ENCODE measurements around the gene IL17RD. TPM values are rescaled to one million over a fixed set of nuclear protein-coding genes. Genes with fewer than 3 reads are reported as not detected.

Gene IL17RD
- total RNA-seq, 1 experiment from 2014 or later = 1.3 TPM

- TF ChIP-seq CTCF (conservative IDR thresholded peaks at IDR 0.05; ENCODE audit: low read depth, low read length) = no peak
- TF ChIP-seq EZH2 (IDR thresholded peaks at IDR 0.05; ENCODE audit: borderline replicate concordance, low read depth, low read length, poor library complexity, severe bottlenecking) = no peak
- Histone ChIP-seq H3K4me3 (ENCODE audit: low read depth, low read length, poor library complexity, severe bottlenecking) (no peak overlapping the region), H3K27ac (ENCODE audit: low read depth, low read length, poor library complexity, severe bottlenecking) (no peak overlapping the region), H3K9me3 (ENCODE audit: low read depth, low read length, poor library complexity, severe bottlenecking) (no peaks in the 10 kb centered on the region), H3K27me3 (replicated peaks; ENCODE audit: insufficient read depth, low read depth, low read length, poor library complexity) (no peaks in the 10 kb centered on the region), H3K36me3 (ENCODE audit: insufficient read depth, low read length, poor library complexity, severe bottlenecking) (no peaks in the 10 kb centered on the region), H3K4me1 (ENCODE audit: insufficient read depth, low read length, poor library complexity, severe bottlenecking) (no peaks in the 10 kb centered on the region)
- intact Hi-C loops (cut with micrococcal nuclease; ENCODE audit: unreplicated experiment) = loop anchor here (10.0 kb wide), 1 partner anchor 325 kb away; no protein-coding TSS in a partner anchor
- DNase-seq (ENCODE audit: low spot score) = no peak
- BruUV-seq (replicated peaks) = no TSS peak
- POLR2A ChIA-PET (ENCODE audit: low non-redundant PET) = no interaction called here
- CTCF ChIA-PET = no interaction called here
Measured at GRCh38 chr3:57109437-57110199, 55.5 kb downstream of the IL17RD start.

GRCh38 chr3:57108684-57109083 is 56.5 kb downstream of the IL17RD start:
- POLR2A ChIA-PET (ENCODE audit: low non-redundant PET) = no interaction called here
- Histone ChIP-seq H3K36me3 (ENCODE audit: insufficient read depth, low read length, poor library complexity, severe bottlenecking) (no peaks in the 10 kb centered on the region), H3K4me1 (ENCODE audit: insufficient read depth, low read length, poor library complexity, severe bottlenecking) (no peaks in the 10 kb centered on the region), H3K4me3 (ENCODE audit: low read depth, low read length, poor library complexity, severe bottlenecking) (no peak overlapping the region), H3K27me3 (replicated peaks; ENCODE audit: insufficient read depth, low read depth, low read length, poor library complexity) (no peaks in the 10 kb centered on the region), H3K9me3 (ENCODE audit: low read depth, low read length, poor library complexity, severe bottlenecking) (no peaks in the 10 kb centered on the region), H3K27ac (ENCODE audit: low read depth, low read length, poor library complexity, severe bottlenecking) (no peak overlapping the region)
- DNase-seq (ENCODE audit: low spot score) = no peak
- no TSS peak for BruUV-seq (replicated peaks)
- TF ChIP-seq CTCF (conservative IDR thresholded peaks at IDR 0.05; ENCODE audit: low read depth, low read length) = no peak
- no peak for TF ChIP-seq EZH2 (IDR thresholded peaks at IDR 0.05; ENCODE audit: borderline replicate concordance, low read depth, low read length, poor library complexity, severe bottlenecking)
- CTCF ChIA-PET = no interaction called here
- intact Hi-C loops (cut with micrococcal nuclease; ENCODE audit: unreplicated experiment) = loop anchor here (10.0 kb wide), 1 partner anchor 326 kb away; no protein-coding TSS in a partner anchor

- CTCF ChIA-PET = no interaction called here
- BruUV-seq (replicated peaks) = no TSS peak
- Histone ChIP-seq H3K9me3 (ENCODE audit: low read depth, low read length, poor library complexity, severe bottlenecking) (no peaks in the 10 kb centered on the region), H3K27me3 (replicated peaks; ENCODE audit: insufficient read depth, low read depth, low read length, poor library complexity) (no peaks in the 10 kb centered on the region), H3K27ac (ENCODE audit: low read depth, low read length, poor library complexity, severe bottlenecking) (no peak overlapping the region), H3K4me3 (ENCODE audit: low read depth, low read length, poor library complexity, severe bottlenecking) (no peak overlapping the region), H3K4me1 (ENCODE audit: insufficient read depth, low read length, poor library complexity, severe bottlenecking) (no peaks in the 10 kb centered on the region), H3K36me3 (ENCODE audit: insufficient read depth, low read length, poor library complexity, severe bottlenecking) (no peaks in the 10 kb centered on the region)
- TF ChIP-seq CTCF (conservative IDR thresholded peaks at IDR 0.05; ENCODE audit: low read depth, low read length) = no peak
- no peak for TF ChIP-seq EZH2 (IDR thresholded peaks at IDR 0.05; ENCODE audit: borderline replicate concordance, low read depth, low read length, poor library complexity, severe bottlenecking)
- intact Hi-C loops (cut with micrococcal nuclease; ENCODE audit: unreplicated experiment) = loop anchor here (10.0 kb wide), 1 partner anchor 329 kb away; no protein-coding TSS in a partner anchor
- no peak for DNase-seq (ENCODE audit: low spot score)
- POLR2A ChIA-PET (ENCODE audit: low non-redundant PET) = no interaction called here
Measured at GRCh38 chr3:57105585-57105984, 59.6 kb downstream of the IL17RD start.
